PC-9 (cell line): ENCODE results near the gene RXFP3. TPM values are rescaled to one million over a fixed set of nuclear protein-coding genes. Genes with fewer than 3 reads are reported as not detected.

Source experiments
- BruUV-seq: library from RNA; stranded (reverse); fragments of 400-500 nt; replicated peaks from 2 replicates; lab custom pipeline; 2021; lab: Mats Ljungman, UMichigan
- CTCF ChIA-PET: fragments of 300-600 bp; sonication (Branson Sonifier 250); formaldehyde crosslinking; loops from one replicate; lab custom pipeline; 2022; ENCODE audit warnings: antibody characterized with exemption; lab: Charles Lee
- POLR2A ChIA-PET: fragments of 300-600 bp; sonication (Branson Sonifier 250); formaldehyde crosslinking; loops from one replicate; lab custom pipeline; 2022; ENCODE audit warnings: antibody characterized with exemption; ENCODE audit not compliant: unreplicated experiment; lab: Charles Lee
- DNase-seq, 2 experiments: peaks; one replicate each; pipeline versions ENCODE4 v3.0.0 to v3.0.0-alpha.2; 2015 to 2022; ENCODE audit warnings: mixed read lengths in 1 of 2
- H2AFZ ChIP-seq: fragments of 200-600 bp; sonication (generic); 2 replicates; pipeline ENCODE4 v1.8.1; 2017; ENCODE audit warnings: antibody characterized with exemption
- H3F3A ChIP-seq: fragments of 200-600 bp; sonication (generic); 2 replicates; pipeline ENCODE4 v1.8.1; 2017; ENCODE audit warnings: antibody characterized with exemption, mild to moderate bottlenecking, low read depth; ENCODE audit not compliant: insufficient read depth
- H3K27ac ChIP-seq: fragments of 200-600 bp; sonication (generic); 2 replicates; pipeline ENCODE4 v1.6.1; 2016; ENCODE audit warnings: mixed run types
- H3K27me3 ChIP-seq: fragments of 200-600 bp; sonication (generic); 2 replicates; pipeline ENCODE4 v1.6.1; 2016; ENCODE audit warnings: low read depth, mixed run types; ENCODE audit not compliant: insufficient read depth
- H3K36me3 ChIP-seq: fragments of 200-600 bp; sonication (generic); 2 replicates; pipeline ENCODE4 v1.6.1; 2016; ENCODE audit warnings: low read depth, mixed run types
- H3K4me1 ChIP-seq: fragments of 200-600 bp; sonication (generic); replicated peaks from 2 replicates; pipeline ENCODE4 v1.6.1; 2016; ENCODE audit warnings: mixed run types; ENCODE audit not compliant: insufficient read depth
- H3K4me2 ChIP-seq: fragments of 200-600 bp; sonication (generic); 2 replicates; pipeline ENCODE4 v1.6.1; 2017; ENCODE audit warnings: mixed run types
- H3K4me3 ChIP-seq: fragments of 200-600 bp; sonication (generic); 2 replicates; pipeline ENCODE4 v1.6.1; 2016; ENCODE audit warnings: mixed run types
- H3K79me2 ChIP-seq: fragments of 200-600 bp; sonication (generic); 2 replicates; pipeline ENCODE4 v1.6.1; 2017; ENCODE audit warnings: low read depth, mixed run types
- H3K9me2 ChIP-seq: fragments of 200-600 bp; sonication (generic); 2 replicates; pipeline ENCODE4 v1.8.1; 2017; ENCODE audit warnings: mild to moderate bottlenecking; ENCODE audit not compliant: insufficient read depth
- H3K9me3 ChIP-seq: fragments of 200-600 bp; sonication (generic); 2 replicates; pipeline ENCODE4 v1.8.1; 2016; ENCODE audit warnings: low read depth; ENCODE audit not compliant: insufficient read depth
- H4K20me1 ChIP-seq: fragments of 200-600 bp; sonication (generic); 2 replicates; pipeline ENCODE4 v1.8.1; 2017; ENCODE audit not compliant: insufficient read depth
- EZH2 ChIP-seq: fragments of 200-600 bp; sonication (generic); IDR thresholded peaks from 2 replicates; pipeline ENCODE4 v1.8.0; 2017; ENCODE audit warnings: antibody characterized with exemption, low read depth
- intact Hi-C: fragments of 100-400 bp; cut with micrococcal nuclease; formaldehyde crosslinking; loops from one replicate; pipeline ENCODE4 v1.10.0; 2022; ENCODE audit not compliant: unreplicated experiment
- total RNA-seq: library from RNA; stranded (reverse); gene quantifications from 2 replicates; pipeline ENCODE4 v1.2.3, GENCODE V29; 2021
- TF ChIP-seq, protein P1 (sequence below): fragments of 200-600 bp; sonication (generic); conservative IDR thresholded peaks from 2 replicates; pipeline ENCODE4 v1.6.1; 2017; ENCODE audit warnings: mixed run types, antibody characterized with exemption, mild to moderate bottlenecking, moderate library complexity

The RXFP3 gene
- total RNA-seq, 1 experiment from 2014 or later = not detected

DNA sequence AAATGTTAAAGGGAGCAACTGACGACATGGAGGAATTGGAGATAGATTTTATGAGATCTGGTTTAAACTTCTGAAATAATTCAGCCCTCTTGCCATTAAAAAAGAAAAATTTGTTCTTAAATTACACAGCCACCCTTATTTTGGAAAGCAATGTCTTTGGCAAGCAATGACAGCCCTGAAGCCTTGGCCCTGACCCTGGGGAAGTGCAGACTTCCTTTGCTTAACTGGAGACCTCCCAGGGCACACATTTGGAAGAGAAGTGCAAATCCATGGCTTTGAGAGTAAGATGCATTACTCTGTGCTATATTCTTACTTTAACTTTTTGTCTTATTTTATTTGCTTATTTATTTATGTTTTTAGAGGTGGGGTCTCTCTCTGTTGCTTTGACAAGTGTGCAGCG is 22.0 kb downstream of the RXFP3 start:
- Histone ChIP-seq H3K4me3 (no peak overlapping the region), H3K36me3 (no peaks in the 10 kb centered on the region), H3K4me1 (no peaks in the 10 kb centered on the region), H3K27ac (no peak overlapping the region), H3F3A (no peaks in the 10 kb centered on the region), H3K4me2 (no peak overlapping the region), H3K9me2 (peaks cover 9% of the 10 kb centered on the region; the same call in 1 of the 2 replicates), H3K79me2 (no peaks in the 10 kb centered on the region), H2AFZ (no peak overlapping the region), H3K27me3 (no peaks in the 10 kb centered on the region), H3K9me3 (no peaks in the 10 kb centered on the region), H4K20me1 (no peaks in the 10 kb centered on the region)
- POLR2A ChIA-PET = no interaction called here
- no TSS peak for BruUV-seq
- intact Hi-C loops = no loop called here
- CTCF ChIA-PET = no interaction called here
- TF ChIP-seq, protein P1, sequence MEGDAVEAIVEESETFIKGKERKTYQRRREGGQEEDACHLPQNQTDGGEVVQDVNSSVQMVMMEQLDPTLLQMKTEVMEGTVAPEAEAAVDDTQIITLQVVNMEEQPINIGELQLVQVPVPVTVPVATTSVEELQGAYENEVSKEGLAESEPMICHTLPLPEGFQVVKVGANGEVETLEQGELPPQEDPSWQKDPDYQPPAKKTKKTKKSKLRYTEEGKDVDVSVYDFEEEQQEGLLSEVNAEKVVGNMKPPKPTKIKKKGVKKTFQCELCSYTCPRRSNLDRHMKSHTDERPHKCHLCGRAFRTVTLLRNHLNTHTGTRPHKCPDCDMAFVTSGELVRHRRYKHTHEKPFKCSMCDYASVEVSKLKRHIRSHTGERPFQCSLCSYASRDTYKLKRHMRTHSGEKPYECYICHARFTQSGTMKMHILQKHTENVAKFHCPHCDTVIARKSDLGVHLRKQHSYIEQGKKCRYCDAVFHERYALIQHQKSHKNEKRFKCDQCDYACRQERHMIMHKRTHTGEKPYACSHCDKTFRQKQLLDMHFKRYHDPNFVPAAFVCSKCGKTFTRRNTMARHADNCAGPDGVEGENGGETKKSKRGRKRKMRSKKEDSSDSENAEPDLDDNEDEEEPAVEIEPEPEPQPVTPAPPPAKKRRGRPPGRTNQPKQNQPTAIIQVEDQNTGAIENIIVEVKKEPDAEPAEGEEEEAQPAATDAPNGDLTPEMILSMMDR = no peak
- no peak for TF ChIP-seq EZH2
- no peak for DNase-seq

DNA sequence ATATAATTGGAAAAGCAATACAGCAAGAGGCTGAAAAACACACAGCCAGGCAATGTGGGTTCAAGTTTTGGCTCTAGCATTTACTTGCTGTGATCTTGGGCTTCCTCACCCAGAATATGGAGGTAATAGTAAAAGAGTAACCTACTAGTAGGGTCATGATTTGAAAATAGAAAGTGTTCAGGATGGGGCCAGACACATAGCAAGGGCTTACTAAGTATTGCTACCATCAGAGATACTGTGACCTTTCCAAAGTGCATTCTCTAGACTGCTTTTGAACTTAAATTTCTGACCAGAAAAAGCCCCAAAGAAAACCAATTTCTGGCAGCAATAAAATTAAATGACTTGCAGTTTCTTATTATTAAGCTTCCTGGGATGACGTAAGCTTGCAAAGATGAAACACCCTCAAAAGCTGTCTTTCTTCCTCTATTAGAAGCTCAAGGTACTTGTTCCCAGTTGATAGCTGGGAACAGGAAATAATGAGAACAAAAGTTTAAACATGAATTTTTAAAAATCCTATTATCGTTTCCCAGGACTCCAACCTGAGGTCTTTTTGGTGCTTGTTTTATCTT is 28.0 kb downstream of the RXFP3 start:
- H3K36me3 ChIP-seq = no peaks in the 10 kb centered on the region
- H3K9me2 ChIP-seq = peaks cover 10% of the 10 kb centered on the region; the same call in 1 of the 2 replicates
- BruUV-seq = no TSS peak
- H3K4me3 ChIP-seq = no peak overlapping the region
- H4K20me1 ChIP-seq = no peaks in the 10 kb centered on the region
- ChIA-PET POLR2A (interaction anchor here (0.6 kb wide), 1 partner anchor 22 kb away, joined by 4 read pairs; no protein-coding TSS in a partner anchor), CTCF (no interaction called here)
- no peaks in the 10 kb centered on the region for H3K79me2 ChIP-seq
- H3F3A ChIP-seq = no peaks in the 10 kb centered on the region
- no peak for TF ChIP-seq EZH2
- TF ChIP-seq, protein P1 = no peak
- no peaks in the 10 kb centered on the region for H3K27me3 ChIP-seq
- no peaks in the 10 kb centered on the region for H3K9me3 ChIP-seq
- no peak for DNase-seq
- H3K4me2 ChIP-seq = no peak overlapping the region
- intact Hi-C loops = no loop called here
- no peak overlapping the region for H2AFZ ChIP-seq
- no peaks in the 10 kb centered on the region for H3K4me1 ChIP-seq
- H3K27ac ChIP-seq = no peak overlapping the region

DNA sequence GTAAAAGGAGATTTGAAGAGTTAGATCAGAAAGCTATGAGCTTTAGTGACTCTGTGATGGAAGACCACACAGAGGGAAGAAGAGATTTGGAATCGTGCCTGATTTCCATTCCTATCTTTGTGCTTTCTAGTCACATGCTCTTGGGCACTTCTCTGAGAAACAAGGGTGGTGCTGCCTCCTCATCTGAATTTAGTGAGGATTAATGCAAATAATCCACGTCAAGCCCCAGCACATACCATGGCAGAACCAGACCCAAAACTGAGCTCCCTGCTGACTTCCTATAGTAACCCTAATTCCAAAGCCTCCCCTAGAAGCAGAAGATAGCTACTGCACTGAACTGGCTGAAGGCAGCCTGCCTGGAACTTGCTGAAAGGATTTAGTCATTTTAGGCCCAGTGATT is 30.6 kb downstream of the RXFP3 start:
- TF ChIP-seq, protein P1 = no peak
- no peak for TF ChIP-seq EZH2
- ChIA-PET CTCF (interaction anchor here (0.6 kb wide), 1 partner anchor 497 kb away, joined by 10 read pairs; no protein-coding TSS in a partner anchor), POLR2A (no interaction called here)
- BruUV-seq = no TSS peak
- intact Hi-C loops = no loop called here
- H4K20me1 ChIP-seq = no peaks in the 10 kb centered on the region
- H3K27me3 ChIP-seq = no peaks in the 10 kb centered on the region
- no peak overlapping the region for H3K4me2 ChIP-seq
- no peaks in the 10 kb centered on the region for H3K79me2 ChIP-seq
- peaks cover 10% of the 10 kb centered on the region; the same call in 1 of the 2 replicates for H3K9me2 ChIP-seq
- DNase-seq = no peak
- 0 out of 2 replicates have a peak, but pooled peaks cover 3% of the 10 kb centered on the region for H3K4me1 ChIP-seq
- H3K36me3 ChIP-seq = no peaks in the 10 kb centered on the region
- H3K27ac ChIP-seq = no peak overlapping the region
- no peak overlapping the region for H2AFZ ChIP-seq
- no peak overlapping the region for H3K4me3 ChIP-seq
- H3F3A ChIP-seq = no peaks in the 10 kb centered on the region
- no peaks in the 10 kb centered on the region for H3K9me3 ChIP-seq
